Measurements from ENCODE around the gene PHLPP2. TPM values are rescaled to one million over a fixed set of nuclear protein-coding genes. Genes with fewer than 3 reads are reported as not detected.

The PHLPP2 gene, protein sequence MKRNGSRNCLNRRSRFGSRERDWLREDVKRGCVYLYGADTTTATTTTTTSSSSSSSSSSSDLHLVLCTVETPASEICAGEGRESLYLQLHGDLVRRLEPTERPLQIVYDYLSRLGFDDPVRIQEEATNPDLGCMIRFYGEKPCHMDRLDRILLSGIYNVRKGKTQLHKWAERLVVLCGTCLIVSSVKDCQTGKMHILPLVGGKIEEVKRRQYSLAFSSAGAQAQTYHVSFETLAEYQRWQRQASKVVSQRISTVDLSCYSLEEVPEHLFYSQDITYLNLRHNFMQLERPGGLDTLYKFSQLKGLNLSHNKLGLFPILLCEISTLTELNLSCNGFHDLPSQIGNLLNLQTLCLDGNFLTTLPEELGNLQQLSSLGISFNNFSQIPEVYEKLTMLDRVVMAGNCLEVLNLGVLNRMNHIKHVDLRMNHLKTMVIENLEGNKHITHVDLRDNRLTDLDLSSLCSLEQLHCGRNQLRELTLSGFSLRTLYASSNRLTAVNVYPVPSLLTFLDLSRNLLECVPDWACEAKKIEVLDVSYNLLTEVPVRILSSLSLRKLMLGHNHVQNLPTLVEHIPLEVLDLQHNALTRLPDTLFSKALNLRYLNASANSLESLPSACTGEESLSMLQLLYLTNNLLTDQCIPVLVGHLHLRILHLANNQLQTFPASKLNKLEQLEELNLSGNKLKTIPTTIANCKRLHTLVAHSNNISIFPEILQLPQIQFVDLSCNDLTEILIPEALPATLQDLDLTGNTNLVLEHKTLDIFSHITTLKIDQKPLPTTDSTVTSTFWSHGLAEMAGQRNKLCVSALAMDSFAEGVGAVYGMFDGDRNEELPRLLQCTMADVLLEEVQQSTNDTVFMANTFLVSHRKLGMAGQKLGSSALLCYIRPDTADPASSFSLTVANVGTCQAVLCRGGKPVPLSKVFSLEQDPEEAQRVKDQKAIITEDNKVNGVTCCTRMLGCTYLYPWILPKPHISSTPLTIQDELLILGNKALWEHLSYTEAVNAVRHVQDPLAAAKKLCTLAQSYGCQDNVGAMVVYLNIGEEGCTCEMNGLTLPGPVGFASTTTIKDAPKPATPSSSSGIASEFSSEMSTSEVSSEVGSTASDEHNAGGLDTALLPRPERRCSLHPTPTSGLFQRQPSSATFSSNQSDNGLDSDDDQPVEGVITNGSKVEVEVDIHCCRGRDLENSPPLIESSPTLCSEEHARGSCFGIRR (N-terminal part only)
- polyA plus RNA-seq (ENCODE audit: insufficient read length in 4 of 4), result 10 to 100 TPM in 2 of 4 donors, 1 to 10 TPM in 2; 8.8 to 11.8 (median 10.0) TPM

DNA sequence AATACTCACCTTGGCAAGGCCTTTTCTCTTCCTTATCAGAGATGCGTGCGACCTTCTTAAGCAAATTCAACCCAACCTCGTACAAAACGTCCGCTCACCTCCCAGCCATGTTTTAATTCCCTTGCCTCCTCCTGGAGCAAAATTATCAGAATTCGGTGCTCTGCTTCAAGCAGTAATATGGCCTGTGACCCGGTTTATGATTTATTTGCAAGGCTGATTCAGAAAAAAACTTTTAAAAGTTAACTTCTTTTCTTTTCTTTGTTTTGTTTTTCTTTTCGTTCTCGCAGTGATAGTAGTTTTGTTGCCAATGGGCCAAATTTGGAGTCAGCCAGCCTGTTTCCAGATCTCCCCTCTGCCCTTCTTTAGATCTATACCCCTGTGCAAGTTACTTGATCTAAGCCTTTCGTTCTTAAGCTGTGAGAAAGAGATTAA lies at the start of gene PHLPP2:
PHLPP2 (minus strand) TSS at position 382 of the 432 bp plus-strand sequence. CDS start 9,906 bp downstream, outside the sequence.
- no peak for DNase-seq (ENCODE audit: low read depth in 4 of 4, low spot score in 3 of 4)

DNA sequence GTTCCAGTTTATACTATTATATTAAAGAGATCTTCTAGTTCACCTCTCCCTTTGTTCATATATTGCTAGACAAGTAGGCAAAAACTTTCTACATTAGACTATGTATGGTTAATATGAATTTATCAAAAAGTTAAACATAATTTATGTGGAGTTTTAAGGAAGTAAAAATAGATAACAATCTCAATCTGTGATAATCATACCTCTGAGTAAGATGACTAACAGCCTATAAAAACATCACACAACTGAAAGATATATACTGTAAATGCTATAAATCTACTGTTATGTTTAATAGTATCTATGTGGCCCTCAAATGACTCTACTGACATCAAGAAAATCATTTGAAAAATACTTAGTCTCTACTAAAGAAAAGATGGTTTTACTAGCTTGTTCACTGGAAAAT lies 47.1 kb upstream of the PHLPP2 start:
- no peak for DNase-seq (ENCODE audit: low read depth in 4 of 4, low spot score in 3 of 4)

DNA sequence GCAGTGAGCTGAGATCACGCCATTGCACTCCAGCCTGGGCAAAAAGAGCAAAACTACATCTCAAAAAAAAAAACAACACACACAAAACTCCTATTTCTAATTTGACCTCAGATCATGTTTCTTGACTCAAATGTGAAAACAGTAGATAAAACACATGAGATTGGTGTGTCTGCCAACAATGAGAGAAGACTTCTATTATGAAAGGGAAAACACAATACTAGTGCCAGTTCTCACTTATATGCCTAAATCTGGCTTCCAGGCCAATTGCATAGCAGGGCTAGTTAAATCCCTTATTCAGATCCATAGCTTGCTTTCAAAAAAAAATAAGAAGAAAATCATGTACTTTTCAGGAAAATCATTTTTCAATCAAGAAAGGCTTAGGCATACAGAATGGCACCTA lies 44.7 kb upstream of the PHLPP2 start:
- no peak for DNase-seq (ENCODE audit: low read depth in 4 of 4, low spot score in 3 of 4)

DNA sequence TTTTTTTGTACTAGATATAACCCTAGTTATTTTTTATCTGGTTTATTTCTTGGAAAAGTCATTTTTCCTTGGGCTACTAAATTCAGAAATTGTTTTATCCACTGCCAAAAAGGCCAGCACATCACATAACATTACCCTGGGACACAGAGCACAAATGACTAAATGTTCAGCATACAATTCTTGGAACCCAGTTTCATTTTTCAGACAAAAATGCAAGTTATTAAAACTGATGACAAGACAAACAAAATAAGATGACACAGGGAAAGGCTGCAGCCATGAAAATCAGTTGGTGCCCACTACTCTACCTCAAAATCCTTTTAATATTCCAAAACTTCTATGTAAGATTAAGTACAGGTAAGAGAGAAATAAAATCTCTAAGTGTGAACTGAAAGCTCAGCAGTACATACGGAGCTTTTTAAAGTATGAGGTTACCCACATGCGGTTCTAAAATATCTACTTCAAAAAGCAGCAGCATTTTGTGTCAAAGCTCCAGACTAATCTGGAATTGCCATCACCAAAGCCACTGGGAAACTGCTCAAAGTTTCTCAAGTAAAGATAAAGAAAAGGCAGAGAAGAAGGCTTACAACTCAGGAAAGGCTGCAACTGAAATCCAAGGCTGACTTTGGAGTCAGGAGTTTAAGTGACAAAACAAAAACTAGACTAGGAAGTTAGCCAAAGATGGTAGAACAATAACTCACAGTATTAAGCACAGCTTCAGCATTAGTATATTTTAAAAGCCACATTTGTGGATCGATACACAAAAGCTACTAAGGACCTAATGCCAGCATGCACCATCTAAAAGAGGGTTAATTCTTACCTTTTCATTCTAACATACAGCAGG lies 42.8 kb upstream of the PHLPP2 start:
- DNase-seq (ENCODE audit: low read depth in 4 of 4, low spot score in 3 of 4), result no peak

DNA sequence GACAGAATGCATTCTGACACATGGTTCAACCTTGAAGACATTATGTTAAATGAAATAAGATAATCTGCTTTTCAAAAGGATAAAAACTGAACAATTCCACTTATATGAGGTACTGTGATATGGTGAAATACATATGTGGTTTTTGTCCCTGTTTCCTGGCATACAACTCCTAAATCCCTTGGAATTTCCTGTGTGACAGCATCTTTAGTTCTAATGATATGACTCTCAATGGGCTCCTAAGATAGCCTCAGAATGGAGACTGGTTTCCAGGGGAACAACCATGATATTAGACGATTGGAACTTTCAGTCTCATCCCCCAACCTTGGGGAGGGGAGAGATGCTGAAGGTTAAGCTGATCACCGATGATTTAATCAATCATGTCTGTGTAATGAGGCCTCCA lies 37.7 kb upstream of the PHLPP2 start:
- DNase-seq (ENCODE audit: low read depth in 4 of 4, low spot score in 3 of 4), result no peak

DNA sequence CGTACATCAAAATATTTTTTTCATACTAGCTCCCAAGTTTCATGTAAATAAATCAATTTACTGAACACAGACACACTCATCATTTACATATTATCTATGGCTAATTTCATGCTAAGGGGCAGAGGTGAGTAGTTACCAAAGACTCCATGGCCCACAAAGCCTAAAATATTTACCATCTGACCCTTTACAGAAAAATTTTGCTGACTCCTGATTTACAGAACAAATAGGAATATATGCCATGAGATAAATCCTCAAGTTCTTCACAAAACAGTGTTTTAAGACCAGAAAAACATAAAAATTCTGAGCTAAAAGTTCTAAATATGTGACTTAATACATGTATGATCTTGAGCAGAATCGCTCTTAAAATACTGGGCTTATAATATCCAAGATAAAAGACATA lies 36.6 kb upstream of the PHLPP2 start:
- DNase-seq (ENCODE audit: low read depth in 4 of 4, low spot score in 3 of 4), result no peak

DNA sequence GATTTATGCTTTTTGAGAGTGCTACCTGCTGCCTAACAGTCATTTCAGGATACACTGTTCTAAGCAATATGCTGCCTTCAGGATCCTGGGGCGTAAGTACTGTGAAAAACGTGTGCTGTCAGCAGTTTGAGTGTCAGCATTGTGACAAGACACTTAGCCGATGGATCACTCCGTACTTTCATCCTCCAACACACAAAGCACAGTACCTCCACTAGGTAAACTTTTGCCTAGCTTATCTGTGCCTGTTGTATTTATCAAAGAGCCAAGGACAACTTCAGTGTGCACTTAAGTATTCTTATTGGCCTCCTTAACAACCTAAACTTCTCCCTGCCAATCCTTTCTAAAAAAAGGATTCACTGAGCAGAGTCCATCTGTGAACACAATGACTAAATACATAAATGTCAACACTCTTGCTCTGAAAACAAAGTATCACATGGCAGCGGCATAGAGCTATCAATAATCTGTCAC lies 33.8 kb upstream of the PHLPP2 start:
- no peak for DNase-seq (ENCODE audit: low read depth in 4 of 4, low spot score in 3 of 4)

DNA sequence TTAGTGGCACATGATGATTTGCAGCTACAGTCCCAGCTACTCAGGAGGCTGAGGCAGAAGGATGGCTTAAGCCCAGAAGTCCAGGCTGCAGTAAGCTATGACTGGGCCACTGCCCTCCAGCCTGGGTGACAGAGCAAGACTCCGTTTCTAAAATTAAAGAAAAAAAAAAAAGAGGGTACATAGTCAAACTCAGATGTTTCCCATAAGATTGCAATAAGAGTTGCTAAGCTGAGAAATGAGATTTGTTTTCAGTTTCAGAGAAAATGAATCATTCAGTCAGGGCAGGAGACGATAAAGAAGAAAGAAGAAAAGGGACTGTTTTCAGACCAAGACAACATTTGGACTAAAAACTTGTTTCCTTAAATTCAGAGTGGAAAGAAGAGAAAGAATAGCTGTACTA lies 30.2 kb upstream of the PHLPP2 start:
- DNase-seq (ENCODE audit: low read depth in 4 of 4, low spot score in 3 of 4), result no peak

DNA sequence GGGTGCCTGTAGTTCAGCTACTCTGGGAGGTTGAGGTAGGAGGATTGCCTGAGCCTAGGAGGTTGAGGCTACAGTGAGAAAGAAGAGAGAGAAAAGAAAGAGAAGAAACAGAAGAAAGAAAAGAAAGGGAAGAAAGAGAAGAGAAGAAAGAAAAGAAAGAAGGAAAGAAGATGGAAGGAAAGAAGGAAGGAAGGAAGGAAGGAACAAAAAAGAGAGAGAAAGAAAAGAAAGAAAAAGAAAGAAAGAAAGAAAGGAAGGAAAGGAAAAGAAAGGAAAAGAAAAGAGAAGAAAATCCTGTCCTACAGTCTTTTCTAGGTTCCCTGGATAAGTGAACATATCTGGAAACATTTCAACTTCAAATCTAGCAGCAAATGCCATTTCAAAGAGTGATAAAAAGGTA lies 29.6 kb upstream of the PHLPP2 start:
- no peak for DNase-seq (ENCODE audit: low read depth in 4 of 4, low spot score in 3 of 4)

DNA sequence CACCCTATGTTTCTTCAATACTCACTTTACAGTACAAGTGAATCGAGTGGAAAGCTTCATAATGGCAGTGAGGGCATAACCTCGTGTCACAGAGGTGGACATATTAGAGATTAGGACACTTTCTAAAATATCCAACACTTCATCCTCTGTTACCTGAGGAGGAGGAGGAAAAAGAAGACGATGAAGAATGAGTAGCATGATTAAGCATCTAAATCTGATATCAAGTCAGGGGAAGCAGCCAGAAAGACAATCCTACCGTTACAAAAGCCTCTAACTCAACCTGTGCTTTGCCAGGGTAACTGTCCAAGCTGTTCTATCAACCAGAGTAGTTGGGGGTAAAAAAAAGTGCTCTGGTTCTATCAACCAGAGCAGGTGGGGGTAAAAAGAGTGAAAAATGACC lies 23.7 kb upstream of the PHLPP2 start:
- no peak for DNase-seq (ENCODE audit: low read depth in 4 of 4, low spot score in 3 of 4)

DNA sequence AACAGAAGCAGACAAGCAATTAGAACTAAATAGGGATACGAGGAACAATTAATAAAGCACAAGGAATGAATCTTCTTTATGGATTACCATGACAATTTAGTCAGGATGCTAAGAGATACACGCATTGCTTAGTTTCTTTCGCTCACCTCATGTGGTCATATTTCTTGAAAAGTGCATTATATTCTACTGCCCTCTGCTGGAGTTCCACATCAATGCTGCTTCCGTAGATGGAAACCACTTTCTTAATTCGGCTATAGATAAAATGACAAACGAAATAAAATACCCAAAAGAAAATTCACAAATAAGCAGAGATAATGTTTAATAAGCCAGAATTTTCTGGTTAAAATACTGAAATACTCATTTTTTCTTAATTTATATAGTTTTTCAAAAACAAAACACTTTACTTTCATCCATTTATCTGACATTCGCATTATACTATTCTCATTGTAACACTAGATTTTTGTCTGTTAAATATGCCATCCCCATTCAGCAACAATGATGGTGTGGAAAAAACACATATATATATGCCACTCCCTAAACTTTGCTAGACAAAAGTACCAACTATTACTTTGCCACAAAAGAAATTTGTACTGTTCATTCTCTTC lies 22.0 kb upstream of the PHLPP2 start:
- DNase-seq (ENCODE audit: low read depth in 4 of 4, low spot score in 3 of 4), result peak in 3 of 4 donors; percentile 8 to 16 (median 9)

DNA sequence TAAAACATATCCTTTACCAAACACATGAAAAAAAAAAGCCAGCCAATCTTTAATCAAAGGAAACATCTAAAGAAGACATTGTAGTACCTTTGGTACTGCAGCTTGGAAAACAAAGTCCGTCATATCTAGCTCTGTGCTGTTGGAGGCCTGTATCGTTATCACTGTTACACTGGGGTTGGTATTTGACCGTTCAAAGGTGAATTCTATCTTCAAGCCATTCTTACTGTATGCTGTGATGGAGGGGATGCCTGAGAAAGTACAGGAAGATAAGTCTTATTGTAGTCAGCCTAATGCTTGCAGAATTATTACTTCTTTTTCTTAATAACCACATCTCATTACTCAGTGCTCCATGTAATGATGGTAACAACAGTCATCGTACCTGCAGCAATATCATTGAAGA lies 14.4 kb upstream of the PHLPP2 start:
- DNase-seq (ENCODE audit: low read depth in 4 of 4, low spot score in 3 of 4), result no peak

DNA sequence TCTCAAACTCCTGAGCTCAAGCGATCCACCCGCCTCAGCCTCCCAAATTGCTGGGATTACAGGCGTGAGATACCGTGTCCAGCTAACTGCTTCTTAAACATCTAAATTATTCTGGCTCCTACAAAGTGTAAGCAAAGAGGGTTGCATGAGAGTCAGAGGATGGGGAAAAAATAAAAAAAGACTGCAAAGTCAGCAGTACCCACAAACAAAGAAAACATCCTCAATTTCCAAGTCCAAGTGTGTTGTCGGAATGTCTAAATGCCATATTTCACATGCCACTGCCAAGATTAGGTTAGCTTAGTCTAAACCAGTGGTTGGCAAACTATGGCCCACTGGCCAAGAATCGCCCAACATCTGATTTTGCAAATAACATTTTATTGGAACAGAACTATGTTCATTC lies 13.0 kb upstream of the PHLPP2 start:
- DNase-seq (ENCODE audit: low read depth in 4 of 4, low spot score in 3 of 4), result no peak

DNA sequence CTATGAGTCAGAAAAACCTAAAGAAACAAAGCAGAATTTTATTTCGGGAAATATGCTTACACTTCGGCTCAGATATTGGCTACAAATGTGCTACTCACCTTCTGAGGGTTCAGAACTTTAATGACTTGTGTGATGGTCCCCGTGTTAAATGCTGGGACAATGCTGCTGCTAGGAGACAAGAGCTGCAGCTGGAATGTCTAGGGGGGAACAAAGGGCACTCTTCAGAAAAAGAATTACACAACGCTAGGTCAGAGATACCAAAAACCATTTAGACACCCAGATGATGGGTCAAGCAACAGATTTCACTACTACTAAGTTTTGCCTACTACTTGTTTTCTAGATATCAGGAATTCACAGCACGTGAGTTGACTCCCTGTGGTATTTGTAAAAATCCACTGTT lies 10.0 kb upstream of the PHLPP2 start:
- DNase-seq (ENCODE audit: low read depth in 4 of 4, low spot score in 3 of 4), result no peak

DNA sequence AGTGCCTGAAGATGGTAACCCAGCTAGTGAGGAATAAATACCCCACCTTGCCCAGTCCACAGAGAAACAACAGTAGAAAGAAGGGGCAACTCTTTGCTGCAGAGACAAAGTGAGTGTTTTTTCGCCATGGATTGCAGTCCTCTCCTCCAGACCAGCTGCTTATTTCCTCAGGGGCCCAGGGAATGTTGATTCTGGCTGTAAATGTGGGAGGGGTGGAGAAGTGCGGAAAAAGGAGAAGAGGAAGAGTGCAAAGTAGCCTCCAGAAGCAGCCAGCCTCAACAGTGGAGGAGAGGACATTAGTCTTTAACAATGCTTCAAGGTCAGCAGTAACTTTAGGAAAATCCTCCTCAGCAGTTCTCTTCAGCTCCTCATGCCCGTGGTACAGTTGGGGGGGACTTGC lies 8.1 kb upstream of the PHLPP2 start:
- no peak for DNase-seq (ENCODE audit: low read depth in 4 of 4, low spot score in 3 of 4)

DNA sequence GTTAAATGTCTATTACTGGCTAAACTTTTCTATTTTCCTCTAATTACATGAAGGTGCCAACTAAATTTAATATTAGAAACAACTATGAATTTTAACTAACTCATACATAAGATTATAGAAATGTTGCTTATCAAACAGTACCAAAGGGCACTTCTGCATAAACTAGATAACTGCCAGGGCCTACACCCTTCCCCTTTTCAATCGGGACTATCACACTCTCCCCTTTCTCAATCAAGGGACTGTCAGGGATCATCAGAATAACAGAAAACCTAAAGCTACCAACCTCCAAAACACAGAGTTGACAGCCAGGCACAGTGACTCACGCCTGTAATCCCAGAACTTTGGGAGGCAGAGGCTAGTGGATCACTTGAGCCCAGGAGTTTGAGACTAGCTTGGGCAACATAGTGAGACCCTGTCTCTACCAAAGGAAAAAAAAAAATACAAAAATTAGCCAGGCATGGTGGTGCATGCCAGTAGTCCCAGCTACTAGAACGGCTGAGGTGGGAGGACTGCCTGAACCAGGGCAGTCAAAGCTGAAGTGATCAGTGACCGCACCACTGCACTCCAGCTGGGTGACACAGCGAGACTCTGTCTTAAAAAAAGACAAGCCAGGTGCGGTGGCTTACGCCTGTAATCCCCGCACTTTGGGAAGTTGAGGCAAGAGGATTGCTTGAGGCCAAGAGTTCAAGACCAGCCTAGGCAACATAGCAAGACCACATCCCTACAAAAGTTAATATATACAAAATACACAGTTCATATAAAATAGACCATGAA lies 3.2 kb upstream of the PHLPP2 start:
- no peak for DNase-seq (ENCODE audit: low read depth in 4 of 4, low spot score in 3 of 4)

DNA sequence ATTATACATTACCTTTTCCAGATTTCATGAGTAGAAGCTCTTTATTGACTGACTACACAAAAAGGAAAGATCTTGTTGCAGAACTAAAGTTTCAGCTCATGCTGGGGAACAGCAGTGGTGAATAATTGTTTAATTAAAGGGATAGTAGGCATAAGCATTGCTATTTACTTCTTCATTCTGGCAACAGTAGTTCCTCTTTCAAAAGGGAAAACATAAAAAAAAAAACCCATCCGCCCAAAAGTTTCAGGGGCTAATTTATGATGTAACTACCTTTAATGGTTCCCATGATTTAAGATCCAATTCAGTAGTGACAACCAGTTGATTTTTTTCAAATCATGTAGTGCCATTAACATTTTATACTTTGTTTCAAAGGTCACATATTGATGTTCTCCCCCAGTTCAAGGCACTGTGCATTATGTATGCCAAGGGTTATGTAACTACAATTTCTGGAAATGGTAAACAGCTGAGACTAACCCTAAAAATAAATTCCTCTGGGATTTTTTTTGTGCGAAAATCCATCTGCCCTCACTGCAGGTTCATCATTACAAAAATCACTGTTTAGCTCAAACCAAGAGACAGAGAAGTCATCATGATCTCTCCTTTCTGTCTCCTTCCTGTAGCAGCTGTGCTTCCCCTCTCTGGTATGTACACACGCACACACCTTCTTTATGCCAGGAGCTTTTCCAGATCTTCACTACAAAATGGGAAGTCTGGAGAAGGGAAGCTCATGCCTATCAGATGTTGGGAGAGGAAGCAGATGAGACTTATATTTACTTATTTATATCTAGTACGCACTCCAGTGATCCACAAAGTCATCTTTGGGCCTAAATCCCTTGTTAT lies 2.2 kb upstream of the PHLPP2 start:
- no peak for DNase-seq (ENCODE audit: low read depth in 4 of 4, low spot score in 3 of 4)
